Mesendoderm (in vitro differentiated cells): Measurements from ENCODE around the gene IFNA6.
A peak's percentile ranks its signal among the peaks of the same experiment; 100 is the strongest.

ENCODE experiments used
- DNase-seq: peaks from one replicate; pipeline ENCODE4 v3.0.0; 2013
- H2AK5ac ChIP-seq: 2 replicates; pipeline ENCODE4 v1.6.1; 2013; ENCODE audit warnings: low read length, inconsistent platforms
- H2BK120ac ChIP-seq: 2 replicates; pipeline ENCODE4 v1.6.1; 2013; ENCODE audit warnings: low read depth, mild to moderate bottlenecking, low read length, moderate library complexity, mixed read lengths
- H2BK15ac ChIP-seq: replicated peaks from 2 replicates; pipeline ENCODE4 v1.6.1; 2013; ENCODE audit warnings: low read depth, mild to moderate bottlenecking, moderate library complexity
- H2BK5ac ChIP-seq: 2 replicates; pipeline ENCODE4 v1.6.1; 2013; ENCODE audit warnings: low read length, inconsistent platforms
- H3K18ac ChIP-seq: 2 replicates; pipeline ENCODE4 v1.6.1; 2013; ENCODE audit warnings: mild to moderate bottlenecking, low read length, mixed read lengths
- H3K23ac ChIP-seq: one replicate; pipeline ENCODE4 v1.6.1; 2013; ENCODE audit warnings: low read length
- H3K27ac ChIP-seq: 2 replicates; pipeline ENCODE4 v1.5.1; 2013; ENCODE audit warnings: low read depth, mild to moderate bottlenecking, inconsistent platforms, low read length, moderate library complexity
- H3K27me3 ChIP-seq: 2 replicates; pipeline ENCODE4 v1.6.1; 2013; ENCODE audit warnings: low read length, control low read depth, mild to moderate bottlenecking, inconsistent platforms; ENCODE audit not compliant: insufficient read depth, poor library complexity
- H3K36me3 ChIP-seq: 2 replicates; pipeline ENCODE4 v1.6.1; 2013; ENCODE audit warnings: low read length, inconsistent platforms; ENCODE audit not compliant: control insufficient read depth, insufficient read depth
- H3K4ac ChIP-seq: one replicate; pipeline ENCODE4 v1.6.1; 2013; ENCODE audit warnings: low read depth, mild to moderate bottlenecking, low read length, moderate library complexity
- H3K4me1 ChIP-seq: 2 replicates; pipeline ENCODE4 v1.6.1; 2013; ENCODE audit warnings: low read depth, low read length, inconsistent platforms; ENCODE audit not compliant: control insufficient read depth
- H3K4me2 ChIP-seq: 2 replicates; pipeline ENCODE4 v1.6.1; 2013; ENCODE audit warnings: low read length
- H3K4me3 ChIP-seq: 2 replicates; pipeline ENCODE4 v1.5.1; 2013; ENCODE audit warnings: mild to moderate bottlenecking, low read length
- H3K56ac ChIP-seq: one replicate; pipeline ENCODE4 v1.6.1; 2013; ENCODE audit warnings: low read length
- H3K79me1 ChIP-seq: 2 replicates; pipeline ENCODE4 v1.6.1; 2013; ENCODE audit warnings: low read length, inconsistent platforms
- H3K79me2 ChIP-seq: 2 replicates; pipeline ENCODE4 v1.6.1; 2013; ENCODE audit warnings: mild to moderate bottlenecking, low read length; ENCODE audit not compliant: control insufficient read depth, insufficient read depth
- H3K9ac ChIP-seq: 2 replicates; pipeline ENCODE4 v1.6.1; 2013; ENCODE audit warnings: low read length, inconsistent platforms
- H4K5ac ChIP-seq: one replicate; pipeline ENCODE4 v1.6.1; 2013; ENCODE audit warnings: low read length
- H4K8ac ChIP-seq: one replicate; pipeline ENCODE4 v1.6.1; 2013; ENCODE audit warnings: low read depth, mild to moderate bottlenecking, control low read depth, low read length, moderate library complexity
- WGBS: extraction: QIAGEN DNeasy Blood & Tissue Kit; methylation state at CpG from one replicate; pipeline ENCODE4 v1.1.7; 2013; ENCODE audit warnings: low lambda C conversion rate, missing lambda C conversion rate; ENCODE audit not compliant: insufficient coverage; ENCODE audit errors: extremely low coverage; 5-methylcytosine and 5-hydroxymethylcytosine counted together

Gene IFNA6

DNA sequence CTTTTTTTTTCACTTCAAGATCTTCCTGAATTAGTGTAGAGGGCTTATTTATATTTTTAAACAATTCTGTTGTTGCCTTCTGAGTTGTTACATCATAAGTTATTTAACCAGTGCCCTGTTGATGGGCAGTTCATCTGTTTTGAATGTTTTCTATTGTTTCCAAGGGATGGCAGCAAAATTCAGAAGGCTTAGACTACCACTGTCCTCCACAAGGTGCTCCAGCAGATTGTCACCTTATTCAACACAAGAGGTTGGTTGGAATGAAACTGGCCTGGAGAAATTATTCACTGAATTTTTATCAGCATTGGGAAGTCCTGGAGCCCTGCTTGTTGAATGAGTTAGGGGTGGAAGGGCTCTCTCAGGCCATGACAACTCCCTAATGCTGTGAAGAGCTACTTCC is 14.2 kb downstream of the IFNA6 start:
- Histone ChIP-seq H3K4me1 (peaks cover 6% of the 10 kb centered on the region), H3K4ac (no peak overlapping the region), H2BK120ac (no peak overlapping the region), H3K18ac (no peak overlapping the region), H3K9ac (no peak overlapping the region), H3K27ac (no peak overlapping the region), H3K4me3 (no peak overlapping the region), H3K36me3 (no peaks in the 10 kb centered on the region), H3K23ac (no peak overlapping the region), H2AK5ac (no peak overlapping the region), H3K4me2 (no peak overlapping the region), H2BK5ac (no peak overlapping the region), H3K79me2 (peaks cover 30% of the 10 kb centered on the region), H4K8ac (no peak overlapping the region), H3K56ac (no peak overlapping the region), H3K79me1 (peaks cover 16% of the 10 kb centered on the region), H2BK15ac (no peak overlapping the region), H3K27me3 (no peaks in the 10 kb centered on the region), H4K5ac (no peak overlapping the region)
- DNase-seq: peak; percentile 41

DNA sequence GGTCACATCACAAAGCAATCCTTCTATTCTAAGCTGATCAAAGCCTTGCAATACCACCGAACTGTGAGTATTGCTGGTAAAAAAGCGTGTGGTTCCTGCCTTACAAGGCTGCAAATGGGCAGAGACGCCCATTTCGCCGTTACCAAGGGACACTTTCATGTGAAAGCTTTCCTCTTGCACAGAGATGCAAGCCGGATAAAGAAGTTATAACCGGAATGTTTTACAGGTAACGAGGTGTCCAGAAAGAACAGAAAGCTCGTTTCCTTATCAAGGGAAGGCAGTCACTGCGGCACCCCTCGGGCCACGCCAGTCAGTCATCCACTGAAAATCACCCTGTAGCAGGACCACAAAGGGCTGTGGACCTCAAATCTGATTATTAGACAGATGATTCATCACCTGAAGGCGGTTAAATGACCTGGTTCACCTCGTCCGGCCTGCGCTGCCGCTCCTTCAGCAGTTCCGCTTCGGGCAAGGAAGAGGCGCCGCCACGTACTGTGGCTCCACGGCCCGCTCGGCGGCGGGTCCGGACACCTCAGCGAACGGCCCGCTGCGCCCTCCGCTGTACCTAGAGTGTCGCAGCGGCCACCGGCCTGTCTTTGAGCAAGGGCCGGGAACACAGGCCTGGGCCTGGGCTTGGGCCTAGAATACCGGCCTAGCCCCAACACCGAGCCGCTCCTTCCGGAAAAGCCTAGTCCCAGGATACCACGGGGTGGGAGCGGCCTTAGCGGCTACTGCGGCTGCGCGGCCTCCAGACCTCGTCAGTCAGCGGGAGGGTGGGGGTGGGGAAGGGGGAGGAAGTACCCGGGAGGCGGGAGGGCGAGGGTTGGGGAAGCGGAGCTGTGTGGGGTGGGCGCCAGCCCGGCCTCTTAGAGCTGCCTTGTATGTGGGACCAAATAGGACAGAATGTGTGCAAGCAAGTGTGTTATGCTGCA is 15.7 kb downstream of the IFNA6 start, which contains the start of gene KLHL9:
KLHL9 (minus strand) TSS at position 704 of the 932 bp plus-strand sequence; CDS start at position 159, 545 bp downstream.
- H3K4me2 ChIP-seq: peak within 1 kb of the TSS; percentile 91
- no peak within 1 kb of the TSS for H3K23ac ChIP-seq
- WGBS: no CpG with 5 or more reads among the region's 55 CpGs
- H3K27me3 ChIP-seq: no peaks in the 10 kb centered on the region
- peaks cover 16% of the 10 kb centered on the region for H3K79me1 ChIP-seq
- H3K9ac ChIP-seq: peak within 1 kb of the TSS; percentile 96
- no peak within 1 kb of the TSS for H2BK15ac ChIP-seq
- peaks cover 35% of the 10 kb centered on the region for H3K79me2 ChIP-seq
- DNase-seq: peak; percentile 95
- H3K4me1 ChIP-seq: peaks cover 6% of the 10 kb centered on the region
- H2BK120ac ChIP-seq: peak within 1 kb of the TSS; percentile 2
- H3K36me3 ChIP-seq: no peaks in the 10 kb centered on the region
- peak within 1 kb of the TSS; percentile 97 for H3K56ac ChIP-seq
- H2AK5ac ChIP-seq: no peak within 1 kb of the TSS
- peak within 1 kb of the TSS; percentile 89 for H3K4ac ChIP-seq
- H4K5ac ChIP-seq: no peak within 1 kb of the TSS
- peak within 1 kb of the TSS; percentile 73 for H3K27ac ChIP-seq
- peak within 1 kb of the TSS; percentile 56 for H2BK5ac ChIP-seq
- peak within 1 kb of the TSS; percentile 87 for H3K4me3 ChIP-seq
- H3K18ac ChIP-seq: peak within 1 kb of the TSS; percentile 98
- no peak within 1 kb of the TSS for H4K8ac ChIP-seq

DNA sequence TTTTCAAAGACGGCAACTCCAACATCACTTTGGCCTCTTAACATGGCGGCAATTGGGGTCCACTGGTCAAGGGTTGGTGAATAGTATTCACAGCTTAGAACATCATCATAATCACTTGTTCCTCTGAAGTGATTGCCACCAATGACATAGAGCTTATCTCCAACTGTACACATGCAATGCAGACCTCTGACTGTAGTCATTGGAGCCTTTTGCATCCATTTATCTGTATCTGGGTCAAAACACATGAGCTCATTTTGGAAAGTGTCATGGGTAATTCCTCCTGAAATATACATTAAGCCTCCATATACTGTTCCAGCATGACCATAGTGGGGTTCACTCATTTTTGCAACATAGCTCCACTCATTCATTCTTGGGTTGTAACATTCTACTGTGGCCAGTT is 17.5 kb downstream of the IFNA6 start:
- Histone ChIP-seq H2AK5ac (no peak overlapping the region), H3K4me3 (no peak overlapping the region), H3K27ac (no peak overlapping the region), H3K56ac (no peak overlapping the region), H3K23ac (no peak overlapping the region), H3K27me3 (no peaks in the 10 kb centered on the region), H2BK5ac (no peak overlapping the region), H2BK120ac (no peak overlapping the region), H3K4me2 (no peak overlapping the region), H3K9ac (no peak overlapping the region), H3K36me3 (no peaks in the 10 kb centered on the region), H2BK15ac (no peak overlapping the region), H3K18ac (no peak overlapping the region), H3K4me1 (peaks cover 6% of the 10 kb centered on the region), H3K79me1 (peaks cover 16% of the 10 kb centered on the region), H3K79me2 (peaks cover 36% of the 10 kb centered on the region), H4K5ac (no peak overlapping the region), H4K8ac (no peak overlapping the region), H3K4ac (no peak overlapping the region)
- no CpG with 5 or more reads among the region's 2 CpGs for WGBS
- DNase-seq: no peak

DNA sequence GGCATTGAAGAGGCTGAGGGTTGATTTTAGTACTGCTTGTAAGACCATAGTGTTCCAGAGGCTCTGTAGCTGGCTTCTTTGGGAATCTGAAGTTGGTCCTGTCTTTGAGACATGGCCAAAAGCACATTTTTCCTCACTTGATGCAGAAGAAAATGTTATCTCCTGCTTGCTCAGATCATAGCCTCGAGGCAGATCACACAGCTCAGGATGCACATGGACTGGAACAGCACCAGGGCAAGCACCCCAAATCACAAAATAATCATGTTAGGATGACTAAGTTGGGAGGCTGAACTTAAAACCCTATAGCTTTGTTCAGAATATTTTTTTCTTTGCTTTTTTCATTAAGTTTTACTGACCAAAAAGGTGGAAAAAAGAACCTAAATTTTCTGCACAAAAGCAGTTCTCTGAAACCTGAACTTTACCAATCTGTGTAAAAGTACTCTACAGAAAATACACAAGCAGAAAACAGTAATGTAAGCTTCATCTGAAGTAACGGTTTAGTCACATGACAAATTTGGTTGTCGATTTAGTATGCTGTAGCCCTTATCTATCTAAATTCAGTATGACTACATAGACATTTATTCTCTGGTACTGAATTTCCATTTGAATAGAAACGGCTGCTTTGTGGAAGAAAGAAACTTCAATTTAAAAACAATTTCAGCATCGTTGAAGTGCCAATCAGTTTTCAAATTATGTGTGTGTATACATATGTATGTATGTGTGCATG is 18.8 kb downstream of the IFNA6 start:
- Histone ChIP-seq H3K9ac (no peak overlapping the region), H3K79me1 (peaks cover 16% of the 10 kb centered on the region), H3K56ac (no peak overlapping the region), H3K23ac (no peak overlapping the region), H3K36me3 (no peaks in the 10 kb centered on the region), H2BK120ac (no peak overlapping the region), H4K5ac (no peak overlapping the region), H3K27me3 (no peaks in the 10 kb centered on the region), H2AK5ac (no peak overlapping the region), H3K79me2 (peaks cover 36% of the 10 kb centered on the region), H3K4ac (no peak overlapping the region), H3K27ac (no peak overlapping the region), H3K4me1 (peaks cover 6% of the 10 kb centered on the region), H3K4me3 (no peak overlapping the region), H2BK5ac (no peak overlapping the region), H2BK15ac (no peak overlapping the region), H3K4me2 (peak overlapping the region; percentile 23), H4K8ac (no peak overlapping the region), H3K18ac (no peak overlapping the region)
- WGBS: no CpG with 5 or more reads among the region's 5 CpGs
- no peak for DNase-seq

DNA sequence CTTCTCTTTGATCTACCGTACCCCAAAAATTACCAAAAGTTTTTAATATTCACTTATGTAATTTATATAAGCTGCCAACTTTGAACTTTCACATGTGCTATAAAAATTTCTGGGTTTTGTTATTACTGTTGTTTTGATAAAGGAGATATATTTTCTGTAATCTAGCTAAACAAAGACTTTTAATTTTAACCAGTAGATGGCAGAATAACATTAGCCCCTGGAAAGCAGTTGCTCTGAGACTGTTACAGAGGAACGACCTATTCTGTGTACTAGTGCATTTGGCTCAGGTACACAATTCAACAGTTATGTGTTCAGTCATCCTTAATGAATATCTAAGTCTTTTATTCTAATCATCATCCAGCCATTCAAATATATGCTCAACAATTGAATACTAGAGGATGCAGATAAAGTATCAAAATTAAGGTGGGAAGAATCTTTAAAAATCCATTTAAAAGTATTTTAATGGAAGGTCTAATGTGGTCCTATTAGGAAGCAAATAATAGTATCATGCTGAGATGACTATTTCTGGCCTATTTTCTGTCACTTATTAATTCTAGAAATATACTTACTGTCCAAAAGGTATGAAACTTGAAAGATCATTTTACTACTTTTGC is 24.1 kb downstream of the IFNA6 start:
- H4K5ac ChIP-seq: no peak overlapping the region

More for the DNA sequence above, 24.1 kb downstream of the IFNA6 start:
- Histone ChIP-seq H3K4me1 (no peaks in the 10 kb centered on the region), H2BK15ac (no peak overlapping the region), H2AK5ac (no peak overlapping the region), H3K4ac (no peak overlapping the region), H3K23ac (no peak overlapping the region), H3K27ac (no peak overlapping the region), H2BK5ac (no peak overlapping the region), H2BK120ac (no peak overlapping the region), H3K18ac (no peak overlapping the region), H3K4me3 (no peak overlapping the region), H3K27me3 (no peaks in the 10 kb centered on the region), H4K8ac (no peak overlapping the region), H3K79me2 (peaks cover 8% of the 10 kb centered on the region), H3K9ac (no peak overlapping the region), H3K56ac (no peak overlapping the region), H3K4me2 (no peak overlapping the region), H3K79me1 (peaks cover 2% of the 10 kb centered on the region), H3K36me3 (no peaks in the 10 kb centered on the region)
- DNase-seq: peak; percentile 35
- no CpG with 5 or more reads among the region's 2 CpGs for WGBS
